Thymus (tissue), 11 donors: ENCODE data around the gene VEZF1. TPM values are rescaled to one million over a fixed set of nuclear protein-coding genes. Genes with fewer than 3 reads are reported as not detected.

Experiments used
- DNase-seq, 9 donors: peaks; one replicate each; pipeline ENCODE4 v3.0.0-alpha.2; 2013; ENCODE audit warnings: low spot score in 9 of 9, low read depth in 6 of 9, missing footprints in 1 of 9
- H3K27ac ChIP-seq, 2 donors: one replicate each; pipeline ENCODE4 v1.5.1; 2013; ENCODE audit warnings: control low read depth in 1 of 2, low read depth in 1 of 2, low read length in 1 of 2, mild to moderate bottlenecking in 1 of 2, moderate library complexity in 1 of 2
- H3K27me3 ChIP-seq, 2 donors: one replicate each; pipeline ENCODE4 v1.5.1; 2013; ENCODE audit warnings: low read length in 1 of 2; ENCODE audit not compliant: control insufficient read depth in 2 of 2, insufficient read depth in 1 of 2
- H3K36me3 ChIP-seq, 2 donors: one replicate each; pipeline ENCODE4 v1.5.1; 2013; ENCODE audit warnings: low read length in 1 of 2, mild to moderate bottlenecking in 1 of 2, moderate library complexity in 1 of 2; ENCODE audit not compliant: control insufficient read depth in 2 of 2, insufficient read depth in 2 of 2
- H3K4me1 ChIP-seq, 2 donors: one replicate each; pipeline ENCODE4 v1.5.1; 2013; ENCODE audit warnings: low read length in 2 of 2; ENCODE audit not compliant: control insufficient read depth in 2 of 2, insufficient read depth in 2 of 2
- H3K4me3 ChIP-seq, 2 donors: one replicate each; pipeline ENCODE4 v1.5.1; 2013; ENCODE audit warnings: low read length in 2 of 2, control low read depth in 1 of 2, mild to moderate bottlenecking in 1 of 2
- H3K9me3 ChIP-seq, 2 donors: one replicate each; pipeline ENCODE4 v1.5.1; 2013; ENCODE audit warnings: low read length in 1 of 2, mild to moderate bottlenecking in 1 of 2; ENCODE audit not compliant: control insufficient read depth in 2 of 2, insufficient read depth in 1 of 2
- WGBS: extraction: QIAGEN DNeasy Blood & Tissue Kit; methylation state at CpG from one replicate; pipeline ENCODE4 v1.1.7; 2013; 5-methylcytosine and 5-hydroxymethylcytosine counted together
- polyA plus RNA-seq: library from polyadenylated mRNA; stranded (reverse); fragments of 200-250 nt; gene quantifications from one replicate; pipeline ENCODE4 v1.2.3, GENCODE V29; 2013
- total RNA-seq: library from RNA; stranded (reverse); fragments of 120-200 nt; gene quantifications from one replicate; pipeline ENCODE4 v1.2.4, GENCODE V29; 2013
- donor health status: healthy.

VEZF1 gene
- total and polyA plus RNA-seq, 2 donors: 31.8 to 39.7 TPM

DNA sequence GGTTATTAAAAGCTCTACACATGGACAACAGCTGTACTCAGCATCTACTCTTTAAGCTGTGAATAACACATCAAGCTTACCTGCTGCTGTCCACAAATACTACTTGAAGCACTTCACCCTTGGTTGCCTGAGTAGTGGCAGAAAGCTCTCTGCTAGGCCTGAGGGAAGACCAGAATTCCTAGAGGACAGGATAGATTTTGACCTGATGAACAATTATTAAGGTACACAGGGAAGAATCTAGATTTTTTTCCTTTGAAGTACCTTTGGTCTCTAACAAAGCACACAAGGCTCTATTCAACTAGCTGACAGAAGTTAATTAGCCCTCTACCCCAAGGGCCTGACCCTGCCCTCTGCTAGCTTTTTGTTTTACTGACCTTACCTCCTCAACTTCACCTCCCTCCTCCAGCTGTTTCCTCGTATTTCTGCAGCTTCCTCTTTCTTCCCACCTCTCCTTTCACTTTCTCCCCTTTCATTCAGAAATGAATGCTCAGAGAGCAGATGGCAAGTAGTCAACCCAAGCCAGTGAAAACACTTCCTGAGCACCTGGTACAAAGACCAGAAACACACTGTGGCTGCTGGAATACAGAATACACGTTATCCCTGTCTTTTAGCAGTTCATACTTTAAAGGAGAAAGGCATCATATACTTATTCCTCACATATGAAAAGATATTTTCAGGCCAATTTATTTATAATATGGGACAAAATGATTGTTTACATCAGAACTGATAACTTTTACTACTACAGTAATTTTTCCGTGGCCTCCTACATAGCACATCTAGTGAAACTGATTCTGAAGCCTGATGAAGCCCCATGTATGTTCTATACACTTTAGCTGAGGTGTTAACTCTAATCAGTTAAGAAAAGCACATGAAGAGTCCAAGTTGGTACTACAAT, 5.7 kb upstream of the VEZF1 start:
- H3K27ac ChIP-seq: no peak overlapping the region

DNA sequence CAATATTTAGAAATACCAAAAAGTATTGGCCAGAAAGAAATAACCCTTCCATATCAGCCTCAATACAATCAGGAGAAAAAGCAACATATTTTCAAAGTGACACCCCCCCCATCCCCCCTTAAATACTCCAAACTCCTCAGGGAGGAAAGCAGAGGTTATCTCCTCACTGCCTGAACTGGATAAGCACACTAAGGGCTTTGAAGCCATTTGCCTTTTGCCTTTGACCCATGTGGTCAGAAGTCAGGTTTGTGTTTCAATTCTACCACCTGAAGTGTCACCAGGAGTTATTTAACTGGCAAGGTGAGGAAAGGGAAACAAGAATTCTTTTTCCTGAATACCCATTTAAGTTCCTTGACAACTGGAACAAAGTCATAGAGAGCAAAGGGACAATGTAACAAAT, 3.5 kb upstream of the VEZF1 start:
- Histone ChIP-seq H3K4me3 (no peak overlapping the region), H3K4me1 (peaks cover 13 to 33% of the 10 kb centered on the region in 2 donors), H3K27ac (no peak overlapping the region), H3K9me3 (no peaks in the 10 kb centered on the region), H3K36me3 (no peaks in the 10 kb centered on the region), H3K27me3 (no peaks in the 10 kb centered on the region)
- no peak for DNase-seq

More for the DNA sequence above, 5.7 kb upstream of the VEZF1 start:
- WGBS: 24% methylated on average over 3 of the region's 3 CpGs
- Histone ChIP-seq H3K4me1 (peaks cover 10 to 25% of the 10 kb centered on the region in 2 donors), H3K9me3 (no peaks in the 10 kb centered on the region), H3K27me3 (no peaks in the 10 kb centered on the region), H3K36me3 (peaks cover 0 to 19% of the 10 kb centered on the region in 2 donors), H3K4me3 (no peak overlapping the region)
- peak in 2 of 9 donors; percentile 18 to 56 for DNase-seq

- no peak for DNase-seq
Observed at GRCh38 chr17:57990037-57990436, 2.0 kb upstream of the VEZF1 start.

DNA sequence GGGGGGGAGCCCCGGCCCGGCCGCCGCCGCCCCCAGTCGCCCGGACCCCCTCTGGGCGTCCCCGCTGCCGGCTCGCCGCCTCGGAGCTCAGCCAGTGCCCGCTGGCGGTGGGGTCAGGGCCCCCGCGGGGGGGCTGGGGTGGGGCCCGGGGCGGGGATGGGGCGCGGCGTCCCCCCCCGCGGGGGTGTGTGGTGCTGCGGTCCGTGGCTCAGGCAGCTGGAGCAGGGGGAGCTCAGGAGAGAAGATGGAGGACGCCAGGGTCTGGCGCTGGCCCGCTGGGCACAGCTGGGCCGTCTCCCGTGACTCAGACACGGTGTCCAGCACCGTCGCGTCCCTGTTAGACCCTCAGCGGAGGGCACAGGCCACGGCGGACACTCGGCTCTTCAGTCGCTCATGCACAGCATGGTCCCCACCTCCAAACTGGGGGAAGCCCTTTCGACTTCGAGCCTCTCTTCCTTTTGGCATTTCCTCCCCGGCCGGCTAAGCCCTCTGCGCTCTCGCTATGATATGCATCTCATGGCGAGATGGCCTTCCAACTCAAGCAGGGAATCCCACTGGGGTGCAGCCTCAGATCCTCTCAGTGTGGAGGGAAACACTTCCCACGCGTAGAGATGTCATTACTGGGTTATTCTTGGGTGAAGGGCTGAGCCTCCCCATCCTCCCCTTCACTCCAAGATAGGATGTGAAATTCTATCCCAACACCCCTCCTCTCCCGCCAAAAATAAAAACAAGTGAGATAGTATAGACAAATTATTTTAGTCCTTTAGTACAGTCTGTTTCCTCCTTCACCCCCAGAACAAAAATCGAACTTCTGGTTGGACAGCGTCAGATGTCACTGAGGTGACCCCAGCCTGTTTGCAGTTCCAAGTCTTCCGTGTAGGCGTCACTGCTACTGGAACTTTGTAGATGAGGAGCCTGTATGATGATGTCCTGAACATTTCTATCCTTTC, 522 bp upstream of the VEZF1 start:
- no peaks in the 10 kb centered on the region for H3K27me3 ChIP-seq
- peaks cover 19 to 22% of the 10 kb centered on the region in 2 donors for H3K4me1 ChIP-seq
- peak overlapping the region; percentile 79 to 91 for H3K27ac ChIP-seq
- WGBS: 6% methylated on average over 54 of the region's 54 CpGs
- H3K36me3 ChIP-seq: peaks cover 0 to 3% of the 10 kb centered on the region in 2 donors
- peak overlapping the region; percentile 78 to 95 for H3K4me3 ChIP-seq
- peak in 6 of 9 donors; percentile 46 to 83 (median 62) for DNase-seq
- H3K9me3 ChIP-seq: no peaks in the 10 kb centered on the region

More at GRCh38 chr17:57990037-57990436, 2.0 kb upstream of the VEZF1 start:
- no peak overlapping the region for H3K4me3 ChIP-seq
- no peaks in the 10 kb centered on the region for H3K27me3 ChIP-seq
- 96% methylated on average over 2 of the region's 2 CpGs for WGBS
- no peaks in the 10 kb centered on the region for H3K9me3 ChIP-seq
- no peak overlapping the region for H3K27ac ChIP-seq
- H3K36me3 ChIP-seq: no peaks in the 10 kb centered on the region
- H3K4me1 ChIP-seq: peaks cover 17 to 31% of the 10 kb centered on the region in 2 donors

DNA sequence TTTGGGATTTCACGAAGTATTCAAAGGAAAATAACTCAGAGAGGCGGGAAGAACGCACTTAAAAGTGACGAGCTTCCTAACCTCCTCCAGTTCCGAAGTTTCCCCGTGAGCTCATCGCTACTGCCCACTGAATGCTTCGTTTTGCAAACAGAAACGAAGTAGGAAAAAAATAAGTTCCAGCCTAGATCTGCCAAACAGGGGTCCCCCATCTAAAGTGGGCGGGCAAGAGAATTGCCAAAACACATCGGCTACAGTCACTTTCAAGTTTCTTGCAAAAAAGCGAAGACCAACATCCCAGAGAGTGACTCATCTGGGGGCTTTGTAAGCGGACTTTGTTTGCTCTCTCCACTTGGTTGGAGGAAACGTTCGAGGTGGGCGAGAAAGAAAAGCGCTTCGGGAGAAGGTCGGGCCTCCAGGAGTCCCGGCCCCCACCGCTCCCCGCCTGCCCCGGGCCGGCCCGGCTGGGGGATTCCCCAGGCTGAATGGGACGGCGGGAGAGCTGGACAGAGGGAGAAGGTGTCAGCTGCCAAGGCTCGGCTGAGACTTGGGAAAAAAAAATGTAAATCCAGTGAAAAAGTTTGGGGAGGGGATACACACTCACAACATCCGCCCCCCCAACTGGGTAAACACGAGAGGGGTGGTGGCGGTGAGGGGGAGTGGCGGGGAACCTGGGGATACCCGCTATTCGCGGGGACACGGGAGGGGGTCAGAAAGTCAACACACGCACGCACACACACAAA, 1.0 kb downstream of the VEZF1 start:
- Histone ChIP-seq H3K4me1 (peaks cover 20 to 22% of the 10 kb centered on the region in 2 donors), H3K9me3 (no peaks in the 10 kb centered on the region), H3K4me3 (peak overlapping the region; percentile 75 to 95), H3K27me3 (no peaks in the 10 kb centered on the region), H3K27ac (peak overlapping the region; percentile 81 to 91), H3K36me3 (peaks cover 12 to 16% of the 10 kb centered on the region in 2 donors)
- DNase-seq: peak in 5 of 9 donors; percentile 16 to 59 (median 27)
- WGBS: under 1% methylated on average over 38 of the region's 38 CpGs

GRCh38 chr17:57985675-57985974, 2.4 kb downstream of the VEZF1 start:
- no peak for DNase-seq
- Histone ChIP-seq H3K4me1 (peaks cover 20 to 22% of the 10 kb centered on the region in 2 donors), H3K9me3 (no peaks in the 10 kb centered on the region), H3K27me3 (no peaks in the 10 kb centered on the region), H3K4me3 (no peak overlapping the region), H3K36me3 (peaks cover 12 to 25% of the 10 kb centered on the region in 2 donors), H3K27ac (no peak overlapping the region)
- WGBS: 50% methylated on average over 1 of the region's 1 CpG

- no peak for DNase-seq
- Histone ChIP-seq H3K27ac (no peak overlapping the region), H3K4me3 (no peak overlapping the region), H3K27me3 (no peaks in the 10 kb centered on the region), H3K36me3 (peaks cover 12 to 30% of the 10 kb centered on the region in 2 donors), H3K4me1 (peaks cover 20 to 22% of the 10 kb centered on the region in 2 donors), H3K9me3 (no peaks in the 10 kb centered on the region)
- 84% methylated on average over 4 of the region's 4 CpGs for WGBS
Observed at GRCh38 chr17:57984936-57985674, 2.9 kb downstream of the VEZF1 start.

- no peaks in the 10 kb centered on the region for H3K27me3 ChIP-seq
- no peak for DNase-seq
- H3K27ac ChIP-seq: no peak overlapping the region
- H3K9me3 ChIP-seq: no peaks in the 10 kb centered on the region
- WGBS: 52% methylated on average over 4 of the region's 4 CpGs
- peak overlapping the region in 1 of 2 donors; percentile 9 for H3K4me3 ChIP-seq
- H3K4me1 ChIP-seq: peaks cover 20 to 22% of the 10 kb centered on the region in 2 donors
- peaks cover 14 to 30% of the 10 kb centered on the region in 2 donors for H3K36me3 ChIP-seq
Observed at GRCh38 chr17:57984261-57984890, 3.7 kb downstream of the VEZF1 start.
